Testis (tissue), 3 donors: Measurements from ENCODE around the gene PCBP3. TPM values are rescaled to one million over a fixed set of nuclear protein-coding genes. Genes with fewer than 3 reads are reported as not detected.

Experiments
- DNase-seq: peaks from one replicate; pipeline ENCODE4 v3.0.0-alpha.2; 2019
- H3K27ac ChIP-seq, 2 donors: fragments of 200-600 bp; sonication (generic); one replicate each; pipeline ENCODE4 v1.5.1; 2019
- H3K27me3 ChIP-seq: fragments of 200-600 bp; sonication (generic); one replicate; pipeline ENCODE4 v1.5.1; 2019
- H3K36me3 ChIP-seq: fragments of 200-600 bp; sonication (generic); one replicate; pipeline ENCODE4 v1.5.1; 2017; ENCODE audit warnings: low read depth; ENCODE audit errors: missing control alignments
- H3K4me1 ChIP-seq: fragments of 200-600 bp; sonication (generic); one replicate; pipeline ENCODE4 v1.5.1; 2019
- H3K4me3 ChIP-seq, 2 donors: fragments of 200-600 bp; sonication (generic); one replicate each; pipeline ENCODE4 v1.5.1; 2017 to 2019
- H3K9me3 ChIP-seq: fragments of 200-600 bp; sonication (generic); one replicate; pipeline ENCODE4 v1.5.1; 2017
- CTCF ChIP-seq, 3 experiments: fragments of 450-650 bp in 2 of 3; fragments of 200-600 bp in 1 of 3; sonication (generic) in 1 of 3; IDR thresholded peaks; one replicate each; pipeline ENCODE4 v1.5.1; 2016 to 2019; ENCODE audit warnings: antibody characterized with exemption in 3 of 3, mild to moderate bottlenecking in 2 of 3, moderate library complexity in 1 of 3
- POLR2A ChIP-seq: fragments of 450-650 bp; IDR thresholded peaks from one replicate; pipeline ENCODE4 v1.6.1; 2017; ENCODE audit warnings: antibody characterized with exemption, mild to moderate bottlenecking, moderate library complexity
- WGBS, 2 donors: methylation state at CpG; one replicate each; pipeline ENCODE4 v1.1.5; 2018; 5-methylcytosine and 5-hydroxymethylcytosine counted together
- intact Hi-C: fragments of 100-400 bp; cut with DNase I; formaldehyde crosslinking; loops from one replicate; pipeline ENCODE4 v1.15.1; 2023; ENCODE audit warnings: low total_unique reads
- polyA plus RNA-seq: library from polyadenylated mRNA; stranded (reverse); fragments of 350-450 nt; fragmentation: Illumina TruSeq; extraction: RNeasy Lipid Tissue Mini Kit (QIAGEN cat#74804); gene quantifications from one replicate; pipeline ENCODE4 v1.2.3, GENCODE V29; 2014; ENCODE audit warnings: low read depth, low replicate concordance; ENCODE audit not compliant: insufficient read depth
- total RNA-seq, 2 donors: library from RNA; depleted of rRNA; stranded (reverse); fragments of >200 nt; gene quantifications; one replicate each; pipeline ENCODE4 v1.2.3, GENCODE V29; 2016

PCBP3 gene
- total and polyA plus RNA-seq, 3 donors from 2014 or later, result 35.7 to 58.3 (median 38.0) TPM

GRCh38 chr21:45889961-45890360, 246.4 kb downstream of the PCBP3 start:
- 54 to 57% methylated on average over 7 to 10 of the region's 10 CpGs for WGBS, 2 donors
- Histone ChIP-seq H3K9me3 (no peaks in the 10 kb centered on the region), H3K36me3 (no peaks in the 10 kb centered on the region), H3K27ac (no peak overlapping the region), H3K27me3 (no peaks in the 10 kb centered on the region), H3K4me1 (peaks cover 16% of the 10 kb centered on the region), H3K4me3 (no peak overlapping the region)
- intact Hi-C loops, result no loop called here
- no peak for DNase-seq
- no peak for TF ChIP-seq POLR2A
- no peak for TF ChIP-seq CTCF (IDR thresholded peaks at IDR 0.05)

DNA sequence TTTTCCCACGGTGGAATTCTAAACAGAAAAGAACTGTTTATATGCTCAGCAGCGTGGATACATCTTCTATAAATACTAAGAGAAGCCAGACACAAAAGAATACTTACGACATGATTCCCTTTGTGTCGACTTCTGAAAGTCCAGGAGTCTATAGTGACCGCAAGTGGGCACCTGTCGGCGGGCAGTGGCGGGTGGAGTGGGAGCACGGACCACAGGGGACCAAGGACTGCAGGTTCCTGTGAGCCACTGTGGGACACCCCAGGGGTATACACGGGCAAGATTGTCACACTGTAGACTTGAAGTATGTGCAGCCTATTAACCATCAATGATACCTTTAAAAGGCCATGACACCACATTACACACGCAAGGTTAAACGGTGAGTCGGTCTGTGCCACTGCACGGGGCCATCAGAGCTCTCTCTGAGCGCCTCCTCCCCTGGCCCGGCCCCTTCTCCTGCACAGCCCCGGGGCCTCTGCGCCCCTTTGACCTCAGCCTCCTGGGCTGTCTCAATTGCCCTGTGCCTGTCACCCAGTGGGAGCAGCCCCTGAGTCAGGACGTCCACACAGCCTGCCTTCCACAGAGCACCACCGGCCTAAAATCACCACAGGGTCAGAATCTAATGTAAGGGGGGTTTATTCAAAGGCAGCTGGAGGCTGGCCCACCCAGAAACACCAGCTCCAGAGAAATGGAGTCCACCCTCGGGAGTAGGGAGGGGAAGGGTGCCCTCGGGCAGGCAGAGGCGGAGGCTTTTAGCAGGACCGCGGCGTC, 248.0 kb downstream of the PCBP3 start:
- Histone ChIP-seq H3K4me3 (no peak overlapping the region), H3K4me1 (peaks cover 16% of the 10 kb centered on the region), H3K9me3 (no peaks in the 10 kb centered on the region), H3K27me3 (no peaks in the 10 kb centered on the region), H3K36me3 (no peaks in the 10 kb centered on the region), H3K27ac (no peak overlapping the region)
- DNase-seq, result no peak
- WGBS, 2 donors, result 80 to 82% methylated on average over 23 to 26 of the region's 26 CpGs
- no peak for TF ChIP-seq CTCF (IDR thresholded peaks at IDR 0.05)
- no peak for TF ChIP-seq POLR2A
- intact Hi-C loops, result no loop called here

DNA sequence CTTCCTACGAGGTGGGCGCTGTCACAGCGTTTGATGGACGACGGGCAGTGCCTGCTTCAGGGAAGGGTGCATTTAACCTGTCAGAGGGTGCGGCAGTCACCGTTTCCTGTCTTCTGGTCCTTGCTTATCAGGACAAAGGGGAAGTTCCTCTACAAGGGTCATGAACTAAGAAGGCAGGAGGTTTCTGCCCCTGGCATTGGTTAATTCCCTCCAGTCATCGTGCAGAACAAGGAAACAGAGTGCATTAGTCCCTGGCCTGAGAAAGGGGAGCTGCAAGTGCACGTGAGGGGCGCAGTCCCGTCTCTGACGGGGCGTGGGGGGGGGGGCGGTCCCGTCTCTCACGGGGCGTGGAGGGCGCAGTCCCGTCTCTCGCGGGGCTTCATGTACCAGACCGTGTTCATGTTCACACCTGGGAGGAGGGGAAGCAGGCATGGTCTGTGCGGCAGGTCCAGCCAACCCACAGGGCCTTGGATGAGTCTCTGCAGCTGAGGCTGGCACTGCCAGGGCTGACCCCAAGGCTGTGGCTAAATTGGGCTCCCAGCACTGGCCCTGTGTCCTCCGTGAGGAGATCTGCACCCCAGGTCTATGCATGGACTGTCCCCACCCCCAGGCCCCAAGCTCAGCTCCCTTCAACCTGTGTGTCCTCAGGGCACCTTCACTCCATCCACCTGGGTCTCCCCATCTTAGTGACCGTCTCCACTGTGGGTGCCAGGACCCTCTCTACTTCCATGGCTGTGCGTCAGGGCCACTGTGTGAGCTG, 248.8 kb downstream of the PCBP3 start:
- WGBS, 2 donors, result 68 to 77% methylated on average over 21 to 25 of the region's 26 CpGs
- Histone ChIP-seq H3K27me3 (no peaks in the 10 kb centered on the region), H3K9me3 (no peaks in the 10 kb centered on the region), H3K27ac (no peak overlapping the region), H3K4me1 (peaks cover 13% of the 10 kb centered on the region), H3K36me3 (no peaks in the 10 kb centered on the region), H3K4me3 (no peak overlapping the region)
- intact Hi-C loops, result no loop called here
- TF ChIP-seq CTCF (IDR thresholded peaks at IDR 0.05) (no peak), POLR2A (no peak)
- no peak for DNase-seq

DNA sequence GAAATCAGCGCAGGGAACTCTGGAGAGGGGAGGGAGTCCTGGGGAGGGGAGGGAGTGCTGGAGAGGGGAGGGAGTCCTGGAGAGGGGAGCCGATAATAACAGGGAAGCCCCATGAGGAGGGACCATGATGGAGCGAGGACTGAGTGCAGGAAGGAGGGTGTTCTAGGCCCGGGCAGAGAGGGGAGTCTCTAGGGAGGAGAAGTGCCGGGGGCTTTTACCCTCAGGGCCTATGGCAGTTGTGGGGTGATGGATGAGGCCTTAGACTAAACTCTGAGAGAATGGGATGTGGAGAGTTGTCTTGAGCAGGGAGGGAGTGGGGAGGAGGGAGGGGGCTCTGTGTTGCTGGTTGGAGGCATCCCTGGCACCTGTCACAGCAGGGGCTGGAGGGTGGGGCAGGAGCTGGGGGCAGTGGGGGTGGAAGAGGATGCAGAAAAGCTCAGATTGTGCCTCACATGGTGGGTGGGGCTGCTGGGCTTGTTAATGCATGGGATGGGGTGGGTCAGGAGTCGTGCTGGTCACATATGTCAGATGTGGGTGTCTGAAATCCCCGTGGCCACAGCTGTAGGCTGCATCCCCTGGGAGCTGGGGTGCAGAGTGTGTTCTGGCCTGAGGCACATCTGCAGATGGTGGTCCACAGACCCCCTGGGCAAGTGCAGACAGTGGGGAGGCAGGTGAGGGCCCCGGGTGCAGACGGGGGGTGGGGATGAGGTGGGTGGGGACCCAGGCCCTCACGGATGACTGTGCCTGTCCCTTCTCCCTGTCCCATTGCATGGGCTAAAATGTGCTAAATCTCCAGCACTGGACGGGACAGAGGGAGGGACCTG, 249.6 kb downstream of the PCBP3 start:
- H3K36me3 ChIP-seq, result no peaks in the 10 kb centered on the region
- no peak overlapping the region for H3K4me3 ChIP-seq
- H3K4me1 ChIP-seq, result peaks cover 12% of the 10 kb centered on the region
- intact Hi-C loops, result no loop called here
- no peak for DNase-seq
- no peaks in the 10 kb centered on the region for H3K27me3 ChIP-seq
- WGBS, 2 donors, result 75 to 81% methylated on average over 10 to 11 of the region's 11 CpGs
- H3K9me3 ChIP-seq, result no peaks in the 10 kb centered on the region
- no peak for TF ChIP-seq POLR2A
- TF ChIP-seq CTCF (IDR thresholded peaks at IDR 0.05), result no peak
- no peak overlapping the region for H3K27ac ChIP-seq
